ENCODE results near the gene ISOC2.
A peak's percentile ranks its signal among the peaks of the same experiment; 100 is the strongest.

ISOC2 gene

DNA sequence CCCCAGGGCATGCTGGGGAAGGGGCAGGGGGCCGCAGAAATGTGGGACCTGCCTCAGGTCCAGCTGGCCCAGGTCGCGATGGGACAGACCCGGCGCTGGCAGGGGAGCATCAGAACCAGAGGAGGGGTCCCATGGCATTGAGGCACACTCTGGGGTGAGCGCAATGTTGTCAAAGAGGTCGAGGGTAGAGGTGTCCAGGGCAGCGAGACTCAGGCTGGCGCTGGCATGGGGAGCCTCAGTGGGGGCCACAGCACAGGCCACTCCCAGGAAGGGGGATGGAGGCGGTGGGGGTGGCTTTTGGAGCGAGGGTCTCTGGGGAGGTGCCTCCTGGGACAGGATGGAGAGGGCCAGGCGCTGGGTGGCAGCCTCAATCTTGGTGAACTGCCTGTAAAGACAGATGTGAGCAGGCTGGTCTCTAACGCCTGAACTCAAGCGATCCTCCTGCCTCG is 2.2 kb upstream of the ISOC2 start:
- no peak for DNase-seq (ENCODE audit: low read depth, low spot score)
- TF ChIP-seq CTCF (IDR thresholded peaks at IDR 0.05; ENCODE audit: low read depth, low read length), result no peak
- H3K4me3 ChIP-seq (ENCODE audit: low read depth, low read length), result no peak overlapping the region
- in situ Hi-C loops (cut with HindIII; ENCODE audit: low sequenced_read_pairs), result no loop called here

GRCh38 chr19:55462722-55463121 is 1.3 kb upstream of the ISOC2 start:
- in situ Hi-C loops (cut with HindIII; ENCODE audit: low sequenced_read_pairs), result no loop called here
- no peak for DNase-seq (ENCODE audit: low read depth, low spot score)
- no peak overlapping the region for H3K4me3 ChIP-seq (ENCODE audit: low read depth, low read length)
- no peak for TF ChIP-seq CTCF (IDR thresholded peaks at IDR 0.05; ENCODE audit: low read depth, low read length)

- in situ Hi-C loops (cut with HindIII; ENCODE audit: low sequenced_read_pairs), result no loop called here
- TF ChIP-seq CTCF (IDR thresholded peaks at IDR 0.05; ENCODE audit: low read depth, low read length), result no peak
Observed at GRCh38 chr19:55461974-55462626, 658 bp upstream of the ISOC2 start.

DNA sequence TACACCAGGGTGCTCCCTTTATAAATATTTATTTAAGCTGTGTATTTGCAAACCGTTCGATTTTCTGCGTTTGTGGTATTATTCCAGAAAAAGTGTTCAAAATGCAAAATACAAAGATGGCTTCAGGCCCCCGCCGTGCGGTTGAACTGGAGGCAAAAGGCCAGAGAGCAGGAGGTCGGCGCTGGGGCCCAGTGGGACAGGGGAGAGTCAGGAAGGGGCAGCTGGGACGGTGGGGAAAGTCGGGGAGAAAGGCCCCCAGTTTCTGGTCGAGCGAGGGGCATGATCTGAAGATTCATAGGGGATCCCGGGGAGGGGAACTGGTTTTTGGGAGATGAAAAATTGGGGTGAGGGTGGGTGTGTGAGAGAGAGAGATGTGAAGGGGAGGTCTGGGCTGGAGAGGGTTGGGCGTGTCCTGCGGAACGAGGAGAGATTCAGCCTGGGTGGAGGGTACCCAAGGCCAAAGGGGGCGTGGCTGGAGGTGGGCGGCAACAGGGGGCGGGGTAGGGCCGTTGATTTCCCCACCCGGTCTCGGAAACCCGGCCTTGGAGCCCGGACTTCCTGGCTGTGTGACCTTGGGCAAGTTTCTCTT is 678 bp downstream of the ISOC2 start:
- peak; percentile 66 for DNase-seq (ENCODE audit: low read depth, low spot score)
- in situ Hi-C loops (cut with HindIII; ENCODE audit: low sequenced_read_pairs), result no loop called here
- TF ChIP-seq CTCF (IDR thresholded peaks at IDR 0.05; ENCODE audit: low read depth, low read length), result no peak
- H3K4me3 ChIP-seq (ENCODE audit: low read depth, low read length), result peak overlapping the region; percentile 96

More at GRCh38 chr19:55461974-55462626, 658 bp upstream of the ISOC2 start:
- H3K4me3 ChIP-seq (ENCODE audit: low read depth, low read length), result peak overlapping the region; percentile 58
- DNase-seq (ENCODE audit: low read depth, low spot score), result peak; percentile 35

- no peak for DNase-seq (ENCODE audit: low read depth, low spot score)
- peak overlapping the region; percentile 96 for H3K4me3 ChIP-seq (ENCODE audit: low read depth, low read length)
- in situ Hi-C loops (cut with HindIII; ENCODE audit: low sequenced_read_pairs), result no loop called here
- TF ChIP-seq CTCF (IDR thresholded peaks at IDR 0.05; ENCODE audit: low read depth, low read length), result no peak
Observed at GRCh38 chr19:55459950-55460657, 1.3 kb downstream of the ISOC2 start.

DNA sequence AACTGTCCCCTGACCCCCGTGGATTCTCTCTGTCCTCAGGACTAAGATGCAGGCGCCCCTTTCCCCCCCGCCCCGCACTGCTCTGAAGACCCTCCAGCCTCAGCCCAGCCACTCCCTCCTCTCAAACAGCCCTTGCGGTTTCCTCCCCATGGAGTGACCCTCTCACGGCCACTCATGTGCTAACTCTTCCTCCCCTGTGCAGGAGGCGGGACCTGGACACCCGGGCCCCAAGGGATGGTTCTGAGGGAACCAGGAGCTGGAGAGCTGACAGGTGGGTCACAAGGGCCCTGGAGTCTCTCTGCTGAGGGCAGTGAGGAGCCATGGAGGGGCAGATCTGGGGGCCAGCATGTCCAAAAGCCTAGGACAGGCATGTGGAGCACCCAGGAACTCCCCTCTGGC is 1.9 kb downstream of the ISOC2 start:
- in situ Hi-C loops (cut with HindIII; ENCODE audit: low sequenced_read_pairs), result no loop called here
- no peak for DNase-seq (ENCODE audit: low read depth, low spot score)
- no peak overlapping the region for H3K4me3 ChIP-seq (ENCODE audit: low read depth, low read length)
- no peak for TF ChIP-seq CTCF (IDR thresholded peaks at IDR 0.05; ENCODE audit: low read depth, low read length)
